ENCODE measurements around the gene TSPEAR. TPM values are rescaled to one million over a fixed set of nuclear protein-coding genes. Genes with fewer than 3 reads are reported as not detected.
"Not testable (repeated sequence)": the region's sequence is repeated elsewhere in the genome, so short reads cannot be mapped to it uniquely, and the experiment has no call there.

The TSPEAR gene
- total RNA-seq, 1 donor, result not detected

DNA sequence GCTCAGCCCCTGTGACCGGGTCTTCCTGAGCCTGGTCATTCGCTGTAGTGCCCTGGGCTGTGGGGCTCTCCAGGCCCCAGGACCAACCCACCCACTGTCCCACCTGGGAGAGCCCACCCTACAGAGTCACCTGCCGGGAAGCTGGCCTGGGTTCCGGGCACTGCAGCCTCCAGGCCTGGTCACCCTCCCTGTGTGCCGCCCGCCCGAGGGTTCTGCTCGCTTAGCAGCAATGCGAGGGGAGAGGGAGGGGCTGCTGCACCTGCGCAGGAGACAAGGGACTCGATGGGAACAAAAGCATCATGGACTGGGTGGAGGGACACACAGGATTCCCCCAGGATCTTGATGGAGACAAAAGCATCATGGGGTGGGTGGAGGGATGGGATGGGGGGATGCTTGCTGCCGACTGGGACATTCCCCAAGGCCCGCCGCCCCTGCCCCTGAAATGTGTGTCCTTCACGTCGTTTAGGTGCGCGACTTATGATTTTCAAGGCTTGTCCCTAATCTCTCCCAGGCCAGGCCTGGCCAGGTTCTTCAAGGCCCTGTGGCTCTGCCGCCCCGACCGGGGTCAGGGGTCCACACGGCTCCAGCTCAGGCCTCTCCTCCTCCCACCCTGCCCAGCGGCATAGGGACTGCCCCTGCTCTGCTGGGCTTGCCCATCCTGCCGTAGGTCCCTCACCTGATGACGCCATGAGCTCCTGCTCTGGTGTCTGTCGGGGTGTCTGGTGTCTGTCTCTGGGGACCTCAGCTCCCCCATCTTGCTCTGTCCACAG, 97.8 kb downstream of the TSPEAR start:
- no peak for DNase-seq (ENCODE audit: low read depth)
- no peak overlapping the region for H3K4me3 ChIP-seq (ENCODE audit: low read depth, low read length)
- TF ChIP-seq, protein P1, sequence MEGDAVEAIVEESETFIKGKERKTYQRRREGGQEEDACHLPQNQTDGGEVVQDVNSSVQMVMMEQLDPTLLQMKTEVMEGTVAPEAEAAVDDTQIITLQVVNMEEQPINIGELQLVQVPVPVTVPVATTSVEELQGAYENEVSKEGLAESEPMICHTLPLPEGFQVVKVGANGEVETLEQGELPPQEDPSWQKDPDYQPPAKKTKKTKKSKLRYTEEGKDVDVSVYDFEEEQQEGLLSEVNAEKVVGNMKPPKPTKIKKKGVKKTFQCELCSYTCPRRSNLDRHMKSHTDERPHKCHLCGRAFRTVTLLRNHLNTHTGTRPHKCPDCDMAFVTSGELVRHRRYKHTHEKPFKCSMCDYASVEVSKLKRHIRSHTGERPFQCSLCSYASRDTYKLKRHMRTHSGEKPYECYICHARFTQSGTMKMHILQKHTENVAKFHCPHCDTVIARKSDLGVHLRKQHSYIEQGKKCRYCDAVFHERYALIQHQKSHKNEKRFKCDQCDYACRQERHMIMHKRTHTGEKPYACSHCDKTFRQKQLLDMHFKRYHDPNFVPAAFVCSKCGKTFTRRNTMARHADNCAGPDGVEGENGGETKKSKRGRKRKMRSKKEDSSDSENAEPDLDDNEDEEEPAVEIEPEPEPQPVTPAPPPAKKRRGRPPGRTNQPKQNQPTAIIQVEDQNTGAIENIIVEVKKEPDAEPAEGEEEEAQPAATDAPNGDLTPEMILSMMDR (IDR thresholded peaks at IDR 0.05; ENCODE audit: insufficient read depth, low read length), result no peak

GRCh38 chr21:44612669-44613229, 98.6 kb downstream of the TSPEAR start:
- TF ChIP-seq, protein P1 (IDR thresholded peaks at IDR 0.05; ENCODE audit: insufficient read depth, low read length), result no peak
- H3K4me3 ChIP-seq (ENCODE audit: low read depth, low read length), result no peak overlapping the region
- DNase-seq (ENCODE audit: low read depth), result no peak

- H3K4me3 ChIP-seq (ENCODE audit: low read depth, low read length), result no peak within 1 kb of the TSS
- no peak for DNase-seq (ENCODE audit: low read depth)
- TF ChIP-seq, protein P1 (IDR thresholded peaks at IDR 0.05; ENCODE audit: insufficient read depth, low read length), result no peak
Observed at GRCh38 chr21:44612029-44612486, 99.3 kb downstream of the TSPEAR start, which contains the start of gene KRTAP10-8. Gene KRTAP10-8, plus strand, starts transcription at chr21:44612079. Its CDS starts 22 bp downstream, at chr21:44612101.

- TF ChIP-seq, protein P1 (IDR thresholded peaks at IDR 0.05; ENCODE audit: insufficient read depth, low read length), result no peak
- DNase-seq (ENCODE audit: low read depth), result no peak
- H3K4me3 ChIP-seq (ENCODE audit: low read depth, low read length), result no peak overlapping the region
Observed at GRCh38 chr21:44611551-44611950, 99.8 kb downstream of the TSPEAR start.

DNA sequence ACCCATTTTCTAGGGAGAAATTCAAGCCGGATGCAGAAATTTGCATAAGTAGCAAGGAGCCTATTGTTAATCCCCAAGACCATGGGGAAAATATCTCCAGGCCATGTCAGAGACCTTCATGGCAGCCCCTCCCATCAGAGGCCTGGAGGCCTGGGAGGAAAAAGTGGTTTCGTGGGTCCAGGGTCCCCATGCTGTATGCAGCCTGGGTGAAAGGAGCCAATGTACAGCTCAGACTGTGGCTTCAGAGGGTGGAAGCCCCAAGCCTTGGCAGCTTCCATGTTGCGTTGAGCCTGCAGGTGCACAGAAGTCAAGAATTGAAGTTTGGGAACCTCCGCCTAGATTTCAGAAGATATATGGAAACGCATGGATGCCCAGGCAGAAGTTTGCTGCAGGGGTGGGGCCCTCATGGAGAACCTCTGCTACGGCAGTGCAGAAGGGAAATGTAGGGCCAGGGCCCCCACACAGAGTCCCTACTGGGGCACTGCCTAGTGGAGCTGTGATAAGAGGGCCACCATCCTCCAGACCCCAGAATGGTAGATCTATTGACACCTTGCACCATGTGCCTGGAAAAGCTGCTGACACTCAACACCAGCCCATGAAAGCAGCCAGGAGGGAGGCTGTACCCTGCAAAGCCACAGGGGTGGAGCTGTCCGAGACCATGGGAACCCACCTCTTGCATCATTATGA, 101.1 kb downstream of the TSPEAR start:
- not testable (repeated sequence) for H3K4me3 ChIP-seq (ENCODE audit: low read depth, low read length); DNase-seq (ENCODE audit: low read depth)

DNA sequence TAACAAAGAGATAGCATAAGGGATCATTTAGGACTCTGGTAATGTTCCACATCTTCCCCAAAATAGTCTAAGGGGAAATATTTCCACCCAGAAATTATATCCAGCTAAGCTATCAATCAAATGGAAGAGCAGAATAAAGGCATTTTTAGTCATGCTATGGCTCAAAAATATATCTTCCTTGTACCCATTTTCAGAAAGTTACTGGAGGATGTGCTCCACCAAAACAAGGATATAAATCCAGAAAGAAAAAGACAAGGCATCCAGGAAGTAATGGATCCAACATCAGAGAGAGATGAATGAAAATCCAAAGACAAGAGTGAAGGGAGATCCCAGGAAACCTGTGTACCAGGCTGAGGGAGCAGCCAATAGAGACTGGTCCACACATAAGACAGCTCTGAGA, 102.2 kb downstream of the TSPEAR start:
- no peak for DNase-seq (ENCODE audit: low read depth)
- TF ChIP-seq, protein P1 (IDR thresholded peaks at IDR 0.05; ENCODE audit: insufficient read depth, low read length), result no peak
- no peak overlapping the region for H3K4me3 ChIP-seq (ENCODE audit: low read depth, low read length)

DNA sequence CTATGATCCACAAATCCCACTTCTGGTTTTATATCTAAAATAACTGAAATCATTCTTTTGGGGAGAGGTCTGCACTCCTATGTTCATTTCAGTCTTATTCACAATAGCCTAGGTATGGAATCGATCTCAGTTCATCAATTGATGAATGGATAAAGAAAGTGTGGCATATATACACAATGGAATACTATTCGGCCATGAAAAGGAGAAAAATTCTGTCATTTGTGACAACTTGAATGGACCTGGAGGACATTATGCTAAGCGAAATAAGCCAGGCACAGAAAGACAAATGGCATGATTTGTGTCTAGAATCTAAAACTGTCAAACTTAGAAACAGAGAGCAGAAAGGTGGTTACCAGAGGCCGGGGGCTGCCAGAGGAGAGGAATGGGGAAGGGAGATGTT, 104.9 kb downstream of the TSPEAR start:
- DNase-seq (ENCODE audit: low read depth), result no peak

More for the DNA sequence above, 104.9 kb downstream of the TSPEAR start:
- TF ChIP-seq, protein P1 (IDR thresholded peaks at IDR 0.05; ENCODE audit: insufficient read depth, low read length), result no peak
- no peak overlapping the region for H3K4me3 ChIP-seq (ENCODE audit: low read depth, low read length)
